IMR-90 (cell line): ENCODE measurements around the gene ALK. TPM values are rescaled to one million over a fixed set of nuclear protein-coding genes. Genes with fewer than 3 reads are reported as not detected.

ENCODE experiments used
- ATAC-seq: fragments of 200-7000 bp; cut with Tn5 transposase; 2 replicates; pipeline ENCODE4 v1.9.1; 2020; ENCODE audit warnings: low read depth, mild to moderate bottlenecking, moderate library complexity
- BruUV-seq: library from RNA; stranded (reverse); fragments of 400-500 nt; replicated peaks from 2 replicates; lab custom pipeline; 2021; lab: Mats Ljungman, UMichigan
- CTCF ChIA-PET: fragments of 300-600 bp; formaldehyde crosslinking; extraction: SDS; loops from one replicate; lab custom pipeline; 2021; ENCODE audit warnings: antibody characterized with exemption; lab: Yijun Ruan, JAX
- POLR2A ChIA-PET: fragments of 300-600 bp; sonication (Branson Sonifier 250); formaldehyde crosslinking; loops from one replicate; lab custom pipeline; 2022; ENCODE audit warnings: antibody characterized with exemption; ENCODE audit not compliant: unreplicated experiment; lab: Charles Lee
- DNase-seq: peaks from one replicate; pipeline ENCODE4 v3.0.0; 2013
- H2AFZ ChIP-seq: replicated peaks from 2 replicates; pipeline ENCODE3; 2013; ENCODE audit warnings: low read length, mild to moderate bottlenecking; ENCODE audit not compliant: poor library complexity
- H2AK5ac ChIP-seq: 2 replicates; pipeline ENCODE4 v1.6.1; 2013; ENCODE audit warnings: low read depth, low read length, inconsistent platforms
- H2AK9ac ChIP-seq: replicated peaks from 2 replicates; pipeline ENCODE3; 2013; ENCODE audit warnings: mild to moderate bottlenecking, low read depth, low read length, moderate library complexity; ENCODE audit not compliant: poor library complexity
- H2BK120ac ChIP-seq: 2 replicates; pipeline ENCODE4 v1.6.1; 2013; ENCODE audit warnings: low read depth, low read length, inconsistent platforms
- H2BK15ac ChIP-seq: 3 replicates; pipeline ENCODE4 v1.6.1; 2013; ENCODE audit warnings: low read depth, low read length, inconsistent platforms
- H2BK20ac ChIP-seq: 2 replicates; pipeline ENCODE4 v1.6.1; 2013; ENCODE audit warnings: low read depth, mild to moderate bottlenecking, inconsistent platforms, low read length, moderate library complexity
- H2BK5ac ChIP-seq: 2 replicates; pipeline ENCODE4 v1.6.1; 2013; ENCODE audit warnings: mild to moderate bottlenecking, low read depth, low read length, inconsistent platforms; ENCODE audit not compliant: poor library complexity, severe bottlenecking
- H3K14ac ChIP-seq: replicated peaks from 2 replicates; pipeline ENCODE4 v1.6.1; 2013; ENCODE audit warnings: low read depth, low read length, inconsistent platforms
- H3K18ac ChIP-seq: 2 replicates; pipeline ENCODE4 v1.6.1; 2013; ENCODE audit warnings: low read depth, low read length, control low read depth
- H3K23ac ChIP-seq: 2 replicates; pipeline ENCODE4 v1.6.1; 2013; ENCODE audit warnings: low read depth, low read length, inconsistent platforms
- H3K27ac ChIP-seq: 2 replicates; pipeline ENCODE4 v1.5.1; 2013; ENCODE audit warnings: mild to moderate bottlenecking, control low read depth, low read length; ENCODE audit not compliant: insufficient read depth
- H3K27me3 ChIP-seq: 2 replicates; pipeline ENCODE4 v1.6.1; 2013; ENCODE audit warnings: low read length; ENCODE audit not compliant: control insufficient read depth, insufficient read depth
- H3K36me3 ChIP-seq: 2 replicates; pipeline ENCODE4 v1.6.1; 2013; ENCODE audit warnings: low read length, mixed read lengths; ENCODE audit not compliant: control insufficient read depth, insufficient read depth
- H3K4ac ChIP-seq: 2 replicates; pipeline ENCODE4 v1.6.1; 2013; ENCODE audit warnings: low read depth, low read length, inconsistent platforms
- H3K4me1 ChIP-seq: 2 replicates; pipeline ENCODE4 v1.6.1; 2013; ENCODE audit warnings: low read length, mixed read lengths; ENCODE audit not compliant: control insufficient read depth, insufficient read depth
- H3K4me2 ChIP-seq: 2 replicates; pipeline ENCODE4 v1.6.1; 2013; ENCODE audit warnings: low read depth, mild to moderate bottlenecking, control low read depth, low read length, moderate library complexity
- H3K4me3 ChIP-seq: 2 replicates; pipeline ENCODE4 v1.5.1; 2013; ENCODE audit warnings: low read depth, mild to moderate bottlenecking, control low read depth, low read length, moderate library complexity; ENCODE audit not compliant: insufficient read depth
- H3K56ac ChIP-seq: 2 replicates; pipeline ENCODE4 v1.6.1; 2013; ENCODE audit warnings: low read length, inconsistent platforms; ENCODE audit not compliant: insufficient read depth; ENCODE audit errors: extremely low read depth
- H3K79me1 ChIP-seq, 2 experiments: 2 replicates each; pipeline ENCODE4 v1.6.1; 2013; ENCODE audit warnings: low read length in 2 of 2, inconsistent platforms in 1 of 2, low read depth in 1 of 2
- H3K9ac ChIP-seq: 2 replicates; pipeline ENCODE4 v1.6.1; 2013; ENCODE audit warnings: low read depth, low read length, control low read depth
- H3K9me1 ChIP-seq: 2 replicates; pipeline ENCODE4 v1.6.1; 2013; ENCODE audit warnings: low read length, inconsistent platforms; ENCODE audit not compliant: insufficient read depth
- H3K9me3 ChIP-seq: 2 replicates; pipeline ENCODE4 v1.6.1; 2013; ENCODE audit warnings: low read length; ENCODE audit not compliant: control insufficient read depth, insufficient read depth
- H4K20me1 ChIP-seq: 2 replicates; pipeline ENCODE4 v1.6.1; 2013; ENCODE audit warnings: low read length, inconsistent platforms; ENCODE audit not compliant: insufficient read depth
- H4K5ac ChIP-seq: 2 replicates; pipeline ENCODE4 v1.6.1; 2013; ENCODE audit warnings: mild to moderate bottlenecking, low read depth, low read length, control low read depth
- H4K8ac ChIP-seq, 2 experiments: 2 replicates each; pipeline ENCODE4 v1.6.1; 2013; ENCODE audit warnings: low read depth in 2 of 2, low read length in 2 of 2, control low read depth in 1 of 2, inconsistent platforms in 1 of 2
- H4K91ac ChIP-seq: 2 replicates; pipeline ENCODE4 v1.6.1; 2013; ENCODE audit warnings: low read depth, low read length, inconsistent platforms; ENCODE audit not compliant: insufficient read depth
- CEBPB ChIP-seq: IDR thresholded peaks from 2 replicates; pipeline ENCODE4 v1.6.1; 2012; ENCODE audit warnings: low read depth, low read length, improper control_type of control experiment
- FOS ChIP-seq: fragments of 150-350 bp; IDR thresholded peaks from 2 replicates; pipeline ENCODE4 v1.6.1; 2016; ENCODE audit warnings: low read depth, low read length
- MAFK ChIP-seq: IDR thresholded peaks from 2 replicates; pipeline ENCODE4 v1.6.1; 2012; ENCODE audit warnings: low read depth, low read length, improper control_type of control experiment
- MAZ ChIP-seq: IDR thresholded peaks from 2 replicates; pipeline ENCODE4 v1.6.1; 2012; ENCODE audit warnings: low read depth, mild to moderate bottlenecking, low read length, improper control_type of control experiment, moderate library complexity, borderline replicate concordance
- SMC3 ChIP-seq: fragments of 150-350 bp; IDR thresholded peaks from 2 replicates; pipeline ENCODE4 v1.6.1; 2016; ENCODE audit warnings: low read depth, mild to moderate bottlenecking, antibody characterized with exemption, low read length, moderate library complexity
- WGBS, 2 experiments: methylation state at CpG; one replicate each; pipeline versions ENCODE4 v1.1.5 to v1.1.7; 2013; ENCODE audit warnings: missing lambda C conversion rate in 2 of 2; ENCODE audit not compliant: insufficient read length in 1 of 2; ENCODE audit errors: extremely low coverage in 2 of 2; 5-methylcytosine and 5-hydroxymethylcytosine counted together
- dilution Hi-C: fragments of 300-500 bp; cut with HindIII; formaldehyde crosslinking; loops from one replicate; pipeline ENCODE4 v1.14.3; 2018; ENCODE audit warnings: low sequenced_read_pairs; ENCODE audit not compliant: unreplicated experiment
- in situ Hi-C: fragments of 300-500 bp; cut with MboI; formaldehyde crosslinking; loops from 3 replicates; pipeline ENCODE4 v1.14.3; 2019; ENCODE audit warnings: low sequenced_read_pairs, inconsistent platforms, mixed read lengths
- intact Hi-C: fragments of 100-400 bp; cut with micrococcal nuclease; formaldehyde crosslinking; loops from 2 replicates; pipeline ENCODE4 v1.10.0; 2022
- polyA plus RNA-seq, 3 experiments: library from polyadenylated mRNA; depleted of rRNA; stranded (reverse); fragments of >200 nt; gene quantifications; 2 replicates each; pipeline ENCODE4 v1.2.3, GENCODE V29; 2012; ENCODE audit warnings: low replicate concordance in 1 of 3
- total RNA-seq: library from RNA; depleted of rRNA; stranded (reverse); fragments of >200 nt; gene quantifications from 2 replicates; pipeline ENCODE4 v1.2.3, GENCODE V29; 2012

ALK gene
- total and polyA plus RNA-seq, 2 of the 4 experiments (the other 2 are of a cell fraction) = not detected

DNA sequence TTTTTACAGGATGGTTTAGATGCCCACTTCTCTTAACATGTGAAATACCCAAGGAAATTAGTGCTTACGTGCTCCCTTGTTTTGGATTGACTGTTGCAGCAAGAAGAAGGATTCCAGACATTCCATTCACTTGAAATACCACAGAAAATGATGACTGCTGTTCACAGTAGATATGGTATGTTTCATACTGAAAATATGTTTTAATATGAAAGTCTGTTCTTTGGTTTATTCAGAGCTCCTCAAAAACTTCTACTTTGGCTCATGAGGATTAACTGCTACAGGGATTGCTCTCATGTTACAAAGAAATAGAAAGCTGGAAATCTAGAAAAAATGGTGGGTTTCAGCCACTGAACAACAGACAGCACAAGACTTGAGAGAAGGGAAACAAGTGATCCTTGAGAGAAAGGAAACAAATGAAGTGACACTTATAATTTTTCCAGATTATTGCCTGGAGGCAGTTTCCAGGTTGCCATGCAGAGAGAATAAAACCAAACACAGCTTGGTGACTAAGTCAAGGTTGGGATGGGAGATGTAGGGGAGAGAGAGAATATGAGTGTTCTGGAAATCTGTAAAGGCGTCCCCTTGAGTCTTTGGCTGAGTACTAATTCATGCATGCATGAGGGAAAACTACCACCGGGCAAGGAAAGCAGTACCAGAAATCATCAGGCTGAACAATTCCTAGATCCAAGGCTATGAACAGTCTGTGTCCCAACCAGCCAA is 458.0 kb downstream of the ALK start (continued):
- TF ChIP-seq MAFK = peak; percentile 41; the same call in 1 of the 2 replicates

DNA sequence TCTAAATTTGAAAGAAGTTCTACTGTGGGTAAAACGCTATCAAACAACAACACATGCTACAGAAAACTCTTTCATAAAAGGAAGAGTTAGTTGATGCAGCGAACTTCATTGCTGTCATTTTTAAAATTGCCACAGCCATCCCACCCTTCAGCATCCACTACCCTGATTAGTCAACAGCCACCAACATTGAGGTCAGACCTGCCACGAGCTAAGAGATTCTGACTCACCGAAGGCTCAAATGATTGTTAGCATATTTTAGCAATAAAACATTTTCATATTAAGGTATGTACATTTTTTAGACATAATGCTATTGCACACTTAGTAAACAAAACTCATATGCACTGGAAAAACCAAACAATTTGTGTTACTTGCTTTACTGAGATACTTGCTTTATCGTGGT is 459.1 kb downstream of the ALK start:
- POLR2A ChIA-PET = no interaction called here
- Histone ChIP-seq H2BK20ac (peak overlapping the region; percentile 16; the same call in 1 of the 2 replicates), H3K4me2 (peak overlapping the region; percentile 17; the same call in 1 of the 2 replicates), H3K27ac (no peak overlapping the region; the same call in 1 of the 2 replicates), H3K27me3 (no peaks in the 10 kb centered on the region), H3K18ac (peak overlapping the region; percentile 20; the same call in 1 of the 2 replicates), H3K14ac (no peak overlapping the region), H3K4ac (no peak overlapping the region), H4K91ac (0 out of 2 replicates have a peak overlapping the region, but pooled peaks have one; percentile 1), H4K8ac (peak overlapping the region in 1 of 2 experiments; percentile 35; a peak in 1 of 4 replicates), H3K9ac (no peak overlapping the region), H4K5ac (no peak overlapping the region), H2BK15ac (no peak overlapping the region), H2BK120ac (peak overlapping the region; percentile 20; the same call in 1 of the 2 replicates), H3K36me3 (no peaks in the 10 kb centered on the region), H2AK5ac (no peak overlapping the region), H3K23ac (no peak overlapping the region), H3K9me3 (no peaks in the 10 kb centered on the region), H3K4me3 (no peak overlapping the region), H3K56ac (no peak overlapping the region), H3K9me1 (no peaks in the 10 kb centered on the region), H4K20me1 (no peaks in the 10 kb centered on the region), H3K79me1 (no peaks in the 10 kb centered on the region), H2AFZ (no peak overlapping the region), H2AK9ac (no peak overlapping the region), H3K4me1 (peaks cover 6% of the 10 kb centered on the region), H2BK5ac (peak overlapping the region; percentile 78)
- in situ Hi-C loops = no loop called here
- no TSS peak for BruUV-seq
- ATAC-seq (peak; percentile 40), DNase-seq (peak; percentile 68)
- dilution Hi-C loops = no loop called here
- TF ChIP-seq MAFK = no peak
- no peak for TF ChIP-seq SMC3
- 0 out of 2 replicates have a peak, but pooled peaks have one; percentile 8 for TF ChIP-seq FOS
- no peak for TF ChIP-seq MAZ
- peak; percentile 28; the same call in 1 of the 2 replicates for TF ChIP-seq CEBPB
- WGBS, 2 experiments = no CpG with 5 or more reads among the region's 5 CpGs
- intact Hi-C loops = loop anchor here (5.0 kb wide), 1 partner anchor 55 kb away; no protein-coding TSS in a partner anchor
- CTCF ChIA-PET = no interaction called here
